G401 (cell line): ENCODE data around the gene SLC26A6. TPM values are rescaled to one million over a fixed set of nuclear protein-coding genes. Genes with fewer than 3 reads are reported as not detected.

Source experiments
- DNase-seq: peaks from one replicate; pipeline ENCODE4 v3.0.0-alpha.2; 2015; ENCODE audit warnings: low spot score
- in situ Hi-C: cut with HindIII; loops from 2 replicates; pipeline ENCODE4 v1.10.0; 2016; ENCODE audit warnings: low sequenced_read_pairs, mixed read lengths
- total RNA-seq: library from RNA; depleted of rRNA; stranded (reverse); fragments of >200 nt; shearing (Covaris generic); gene quantifications from 2 replicates; pipeline ENCODE4 v1.2.3, GENCODE V29; 2014

SLC26A6 gene
- total RNA-seq, 1 experiment from 2014 or later, result 51.0 TPM

- DNase-seq, result no peak
- in situ Hi-C loops, result no loop called here
Observed at GRCh38 chr3:48636149-48636655, 941 bp upstream of the SLC26A6 start.

GRCh38 chr3:48634661-48635221 lies 520 bp downstream of the SLC26A6 start:
- in situ Hi-C loops, result no loop called here
- DNase-seq, result peak; percentile 56

- DNase-seq, result no peak
- in situ Hi-C loops, result no loop called here
Observed at GRCh38 chr3:48633743-48634142, 1.5 kb downstream of the SLC26A6 start.

- in situ Hi-C loops, result no loop called here
Observed at GRCh38 chr3:48633256-48633655, 2.0 kb downstream of the SLC26A6 start.

GRCh38 chr3:48631516-48632448 lies 3.5 kb downstream of the SLC26A6 start:
- in situ Hi-C loops, result no loop called here

More at GRCh38 chr3:48633256-48633655, 2.0 kb downstream of the SLC26A6 start:
- no peak for DNase-seq

GRCh38 chr3:48630833-48631232 lies 4.4 kb downstream of the SLC26A6 start:
- in situ Hi-C loops, result no loop called here
- DNase-seq, result no peak

More at GRCh38 chr3:48631516-48632448, 3.5 kb downstream of the SLC26A6 start:
- DNase-seq, result no peak

- in situ Hi-C loops, result no loop called here
- no peak for DNase-seq
Observed at GRCh38 chr3:48630407-48630806, 4.9 kb downstream of the SLC26A6 start.

- DNase-seq, result no peak
- in situ Hi-C loops, result no loop called here
Observed at GRCh38 chr3:48629894-48630293, 5.4 kb downstream of the SLC26A6 start.

- DNase-seq, result no peak
- in situ Hi-C loops, result no loop called here
Observed at GRCh38 chr3:48628277-48629017, 6.8 kb downstream of the SLC26A6 start.

GRCh38 chr3:48625600-48625999 lies 9.7 kb downstream of the SLC26A6 start:
- in situ Hi-C loops, result no loop called here

GRCh38 chr3:48624767-48625166 lies 10.5 kb downstream of the SLC26A6 start:
- DNase-seq, result no peak
- in situ Hi-C loops, result no loop called here

More at GRCh38 chr3:48625600-48625999, 9.7 kb downstream of the SLC26A6 start:
- no peak for DNase-seq

GRCh38 chr3:48623851-48624547 lies 11.3 kb downstream of the SLC26A6 start:
- in situ Hi-C loops, result no loop called here
- no peak for DNase-seq

GRCh38 chr3:48621461-48621869 lies 13.8 kb downstream of the SLC26A6 start, which contains the start of gene TMEM89:
Gene TMEM89, minus strand, starts transcription at chr3:48621769. Its CDS starts 13 bp downstream, at chr3:48621756.
- in situ Hi-C loops, result no loop called here

GRCh38 chr3:48619541-48620524 lies 15.4 kb downstream of the SLC26A6 start:
- DNase-seq, result no peak
- in situ Hi-C loops, result no loop called here

More at GRCh38 chr3:48621461-48621869, 13.8 kb downstream of the SLC26A6 start, which contains the start of gene TMEM89:
- no peak for DNase-seq

GRCh38 chr3:48617559-48617958 lies 17.7 kb downstream of the SLC26A6 start:
- no peak for DNase-seq
- in situ Hi-C loops, result no loop called here

GRCh38 chr3:48614044-48614443 lies 21.2 kb downstream of the SLC26A6 start:
- in situ Hi-C loops, result no loop called here
- no peak for DNase-seq

GRCh38 chr3:48612309-48612708 lies 23.0 kb downstream of the SLC26A6 start:
- DNase-seq, result no peak
- in situ Hi-C loops, result no loop called here
